WTC11 (cell line): ENCODE data around the gene NLRP13.

Source experiments
- ATF2 ChIP-seq: sonication (generic); formaldehyde crosslinking; IDR thresholded peaks from 2 replicates; pipeline ENCODE4 v1.8.1; 2022; ENCODE audit warnings: low read depth, missing genetic modification reagents, borderline replicate concordance
- ATF6 ChIP-seq: sonication (generic); formaldehyde crosslinking; IDR thresholded peaks from 2 replicates; pipeline ENCODE4 v1.8.1; 2023; ENCODE audit warnings: mild to moderate bottlenecking, missing genetic modification reagents
- CBFB ChIP-seq: sonication (generic); formaldehyde crosslinking; IDR thresholded peaks from 2 replicates; pipeline ENCODE4 v1.8.1; 2022; ENCODE audit warnings: mild to moderate bottlenecking, low read depth, missing genetic modification reagents
- CREB1 ChIP-seq: sonication (generic); formaldehyde crosslinking; IDR thresholded peaks from 2 replicates; pipeline ENCODE4 v1.8.0; 2023; ENCODE audit warnings: mild to moderate bottlenecking, missing genetic modification reagents
- CTCF ChIP-seq: fragments of 200-600 bp; IDR thresholded peaks from 2 replicates; pipeline ENCODE4 v1.8.0; 2022; ENCODE audit warnings: antibody characterized with exemption
- FOXP4 ChIP-seq: sonication (generic); formaldehyde crosslinking; IDR thresholded peaks from 2 replicates; pipeline ENCODE4 v1.8.0; 2022; ENCODE audit warnings: mild to moderate bottlenecking, missing genetic modification reagents
- MAX ChIP-seq: sonication (generic); formaldehyde crosslinking; IDR thresholded peaks from 2 replicates; pipeline ENCODE4 v1.8.0; 2022; ENCODE audit warnings: mild to moderate bottlenecking, missing genetic modification reagents
- PRDM15 ChIP-seq: sonication (generic); formaldehyde crosslinking; IDR thresholded peaks from 2 replicates; pipeline ENCODE4 v1.8.0; 2022; ENCODE audit warnings: missing genetic modification reagents
- SP1 ChIP-seq: sonication (generic); formaldehyde crosslinking; conservative IDR thresholded peaks from 2 replicates; pipeline ENCODE4 v1.8.1; 2022; ENCODE audit warnings: missing genetic modification reagents
- TCF7 ChIP-seq: sonication (generic); formaldehyde crosslinking; IDR thresholded peaks from 2 replicates; pipeline ENCODE4 v1.8.0; 2022; ENCODE audit warnings: mild to moderate bottlenecking, low read depth, missing genetic modification reagents, moderate library complexity
- TEAD4 ChIP-seq: sonication (generic); formaldehyde crosslinking; IDR thresholded peaks from 2 replicates; pipeline ENCODE4 v1.8.0; 2022; ENCODE audit warnings: mild to moderate bottlenecking, missing genetic modification reagents
- USF1 ChIP-seq: sonication (generic); formaldehyde crosslinking; IDR thresholded peaks from 2 replicates; pipeline ENCODE4 v1.8.0; 2022; ENCODE audit warnings: mild to moderate bottlenecking, missing genetic modification reagents

- no peak for TF ChIP-seq CREB1 (CRISPR knock-in tag)
- no peak for TF ChIP-seq CTCF
- no peak for TF ChIP-seq TEAD4
- TF ChIP-seq ATF6: no peak
- no peak for TF ChIP-seq MAX (CRISPR knock-in tag)
- TF ChIP-seq FOXP4 (CRISPR knock-in tag): no peak
- no peak for TF ChIP-seq USF1 (CRISPR knock-in tag)
- TF ChIP-seq SP1: no peak
- TF ChIP-seq PRDM15 (CRISPR knock-in tag): no peak
- no peak for TF ChIP-seq ATF2 (CRISPR knock-in tag)
- TF ChIP-seq TCF7 (CRISPR knock-in tag): no peak
- no peak for TF ChIP-seq CBFB (CRISPR knock-in tag)
These were observed 77.0 kb downstream of the NLRP13 start for GRCh38 chr19:55855160-55855559.
